K562 (cell line): Measurements from ENCODE around the gene UFC1. TPM values are rescaled to one million over a fixed set of nuclear protein-coding genes. Genes with fewer than 3 reads are reported as not detected.
A peak's percentile ranks its signal among the peaks of the same experiment; 100 is the strongest.

ENCODE experiments used
- ATAC-seq: fragments of 200-7000 bp; cut with Tn5 transposase; 3 replicates; pipeline ENCODE4 v1.9.1; 2020; ENCODE audit warnings: moderate library complexity
- BruUV-seq: library from RNA; stranded (reverse); fragments of 400-500 nt; replicated peaks from 2 replicates; lab custom pipeline; 2021; lab: Mats Ljungman, UMichigan
- CTCF ChIA-PET: fragments of 300-600 bp; formaldehyde crosslinking; extraction: SDS; loops from one replicate; lab custom pipeline; 2021; ENCODE audit warnings: low intra/inter-chr PET ratio; lab: Yijun Ruan, JAX
- POLR2A ChIA-PET: fragments of 300-600, 350-650 bp; sonication (Branson Sonifier 250); formaldehyde crosslinking; extraction: SDS; loops from one replicate; lab custom pipeline; 2021; ENCODE audit warnings: antibody characterized with exemption, inconsistent platforms; lab: Yijun Ruan, JAX
- DNase-seq, 4 experiments: peaks; one replicate each; pipeline versions ENCODE4 v3.0.0 to v3.0.0-alpha.2; 2011 to 2018; ENCODE audit warnings: low spot score in 3 of 4, mixed read lengths in 3 of 4; ENCODE audit errors: extremely low read depth in 1 of 4
- FAIRE-seq: peaks from 2 replicates; lab custom pipeline; 2011; peaks lifted over from hg19 to GRCh38; lab: Jason Lieb, UNC
- H2AFZ ChIP-seq: 2 replicates; pipeline ENCODE4 v1.6.0; 2011; ENCODE audit warnings: low read depth, low read length, control low read depth, inconsistent platforms
- H3K27ac ChIP-seq: fragments of 200-600 bp; 3 replicates; pipeline ENCODE4 v1.8.0; 2011; ENCODE audit warnings: low read depth, mild to moderate bottlenecking, control low read depth, inconsistent platforms, low read length, moderate library complexity, mixed read lengths; ENCODE audit errors: extremely low read depth
- H3K27me3 ChIP-seq, 2 experiments: fragments of 300-600 bp in 1 of 2; 2 replicates in 1 of 2; 3 replicates in 1 of 2; pipeline versions ENCODE4 v1.6.0 to v1.8.0; 2011; ENCODE audit warnings: inconsistent platforms in 2 of 2, low read length in 2 of 2, mild to moderate bottlenecking in 1 of 2, mixed read lengths in 1 of 2, moderate library complexity in 1 of 2; ENCODE audit not compliant: control insufficient read depth in 2 of 2, insufficient read depth in 2 of 2
- H3K36me3 ChIP-seq: fragments of 300-600 bp; 3 replicates; pipeline ENCODE4 v1.8.0; 2011; ENCODE audit warnings: mild to moderate bottlenecking, low read length, inconsistent platforms; ENCODE audit not compliant: control insufficient read depth, insufficient read depth
- H3K4me1 ChIP-seq, 2 experiments: fragments of 200-600 bp in 1 of 2; replicated peaks in 1 of 2; 2 replicates in 1 of 2; 3 replicates in 1 of 2; pipeline versions ENCODE4 v1.5.1 to v1.8.0; 2011; ENCODE audit warnings: inconsistent platforms in 2 of 2, low read length in 2 of 2, mild to moderate bottlenecking in 1 of 2, mixed read lengths in 1 of 2, moderate library complexity in 1 of 2; ENCODE audit not compliant: control insufficient read depth in 2 of 2, insufficient read depth in 2 of 2
- H3K4me2 ChIP-seq: 2 replicates; pipeline ENCODE4 v1.6.1; 2011; ENCODE audit warnings: low read length, control low read depth, inconsistent platforms, mixed read lengths; ENCODE audit not compliant: insufficient read depth
- H3K4me3 ChIP-seq: fragments of 200-600 bp; sonication (generic), shearing (Covaris generic); 2 replicates; pipeline ENCODE4 v1.5.1; 2016; ENCODE audit warnings: control low read depth, inconsistent platforms
- H3K79me2 ChIP-seq: fragments of 200-600 bp; 3 replicates; pipeline ENCODE4 v1.8.0; 2011; ENCODE audit warnings: low read length, inconsistent platforms; ENCODE audit not compliant: control insufficient read depth, insufficient read depth
- H3K9ac ChIP-seq, 2 experiments: 2 replicates each; pipeline versions ENCODE4 v1.6.0 to v1.6.1; 2011; ENCODE audit warnings: low read depth in 2 of 2, low read length in 2 of 2, control low read depth in 1 of 2, inconsistent platforms in 1 of 2, mild to moderate bottlenecking in 1 of 2, mixed read lengths in 1 of 2; ENCODE audit not compliant: insufficient read depth in 1 of 2
- H3K9me1 ChIP-seq: one replicate; pipeline ENCODE4 v1.6.0; 2011; ENCODE audit warnings: inconsistent platforms, mild to moderate bottlenecking, low read length, moderate library complexity; ENCODE audit not compliant: control insufficient read depth, insufficient read depth
- H3K9me3 ChIP-seq: replicated peaks from 2 replicates; pipeline ENCODE4 v1.5.1; 2011; ENCODE audit warnings: low read depth, low read length, inconsistent platforms; ENCODE audit not compliant: control insufficient read depth, insufficient read depth
- H4K20me1 ChIP-seq: replicated peaks from 2 replicates; pipeline ENCODE4 v1.6.1; 2011; ENCODE audit warnings: low read length, inconsistent platforms, mixed read lengths; ENCODE audit not compliant: control insufficient read depth, insufficient read depth
- BRF1 ChIP-seq: IDR thresholded peaks from 3 replicates; pipeline ENCODE4 v1.6.1; 2011; ENCODE audit warnings: borderline replicate concordance, mild to moderate bottlenecking; ENCODE audit not compliant: insufficient read length; ENCODE audit errors: extremely low read depth
- DDX20 ChIP-seq: fragments of 450-650 bp; IDR thresholded peaks from 2 replicates; pipeline ENCODE4 v1.6.1; 2016; ENCODE audit warnings: missing genetic modification characterization, low read depth, mild to moderate bottlenecking, missing compliant biosample characterization, moderate library complexity
- LARP7 ChIP-seq: fragments of 450-650 bp; IDR thresholded peaks from 2 replicates; pipeline ENCODE4 v1.6.1; 2016
- MECOM ChIP-seq: fragments of 250-450 bp; sonication (Bioruptor Pico); IDR thresholded peaks from 2 replicates; pipeline ENCODE4 v1.8.0; 2022; ENCODE audit warnings: inconsistent platforms
- PHF8 ChIP-seq: fragments of 200-600 bp; sonication (generic); IDR thresholded peaks from 2 replicates; pipeline ENCODE4 v1.6.1; 2012; ENCODE audit warnings: mixed run types, mild to moderate bottlenecking, inconsistent platforms, low read length, moderate library complexity, borderline replicate concordance
- POLR2AphosphoS2 ChIP-seq: IDR thresholded peaks from 2 replicates; pipeline ENCODE4 v1.6.1; 2012; ENCODE audit warnings: low read length, improper control_type of control experiment
- RBFOX2 ChIP-seq: fragments of 200-400 bp; formaldehyde crosslinking; IDR thresholded peaks from 2 replicates; pipeline ENCODE4 v1.6.1; 2017; ENCODE audit warnings: low read depth, mild to moderate bottlenecking, low read length, moderate library complexity
- SAFB ChIP-seq: fragments of 200-400 bp; formaldehyde crosslinking; IDR thresholded peaks from 2 replicates; pipeline ENCODE4 v1.6.1; 2017; ENCODE audit warnings: low read depth, low read length, borderline replicate concordance
- SIRT6 ChIP-seq: IDR thresholded peaks from one replicate; pipeline ENCODE4 v1.6.1; 2012; ENCODE audit warnings: low read depth, mild to moderate bottlenecking, control low read depth, inconsistent platforms, low read length, moderate library complexity
- SOX6 ChIP-seq: fragments of 450-650 bp; IDR thresholded peaks from 2 replicates; pipeline ENCODE4 v1.6.1; 2014; ENCODE audit warnings: mild to moderate bottlenecking
- YY1 ChIP-seq, 3 experiments: IDR thresholded peaks; 2 replicates each; pipeline ENCODE4 v1.6.1; 2011; ENCODE audit warnings: low read length in 2 of 3, mild to moderate bottlenecking in 2 of 3, moderate library complexity in 2 of 3, borderline replicate concordance in 1 of 3, control low read depth in 1 of 3, low read depth in 1 of 3; ENCODE audit not compliant: insufficient read depth in 3 of 3, insufficient replicate concordance in 2 of 3, control insufficient read depth in 1 of 3, insufficient read length in 1 of 3; ENCODE audit errors: extremely low read depth in 1 of 3
- ZFX ChIP-seq: sonication (generic); formaldehyde crosslinking; IDR thresholded peaks from 2 replicates; pipeline ENCODE4 v1.8.0; 2022; ENCODE audit warnings: mild to moderate bottlenecking, missing genetic modification reagents, moderate library complexity
- WGBS: fragments of 100-300 bp; shearing (Covaris generic); methylation state at CpG from one replicate; pipeline ENCODE4 v1.1.6; 2016; ENCODE audit warnings: low coverage, mixed read lengths; ENCODE audit not compliant: insufficient coverage; ENCODE audit errors: missing lambda C conversion rate; 5-methylcytosine and 5-hydroxymethylcytosine counted together
- in situ Hi-C: fragments of 300-500 bp; cut with MboI; formaldehyde crosslinking; loops from 4 replicates; pipeline ENCODE4 v1.15.0; 2018; ENCODE audit warnings: inconsistent platforms, mixed read lengths
- intact Hi-C: fragments of 100-400 bp; cut with micrococcal nuclease; formaldehyde crosslinking; loops from 2 replicates; pipeline ENCODE4 v1.14.2; 2022
- polyA plus RNA-seq, 8 experiments: library from polyadenylated mRNA; depleted of rRNA in 4 of 8; stranded (reverse) in 5 of 8; unstranded in 3 of 8; fragments of >200 nt; fragmentation: Nextera tagmentation in 2 of 8; fragmentation: Illumina TruSeq in 1 of 8; extraction: Ambion mirVana in 2 of 8; extraction: Trizol in 1 of 8; gene quantifications; 2 replicates each; pipeline versions ENCODE4 v1.2.1 to v1.2.3, GENCODE V29; 2011 to 2014; ENCODE audit warnings: inconsistent platforms in 1 of 8, missing spikeins in 1 of 8
- total RNA-seq, 7 experiments: library from RNA; depleted of rRNA in 6 of 7; stranded (reverse); fragments of >200 nt in 6 of 7; fragmentation: Illumina TruSeq in 2 of 7; extraction: Trizol in 2 of 7; gene quantifications; 2 replicates each; pipeline versions ENCODE4 v1.2.1 to v1.2.3, GENCODE V29; 2011 to 2021; ENCODE audit warnings: low replicate concordance in 1 of 7
- TF ChIP-seq, protein P1 (sequence below): sonication (generic); formaldehyde crosslinking; IDR thresholded peaks from 2 replicates; pipeline ENCODE4 v1.8.0; 2022; ENCODE audit warnings: missing genetic modification reagents, mild to moderate bottlenecking, moderate library complexity, borderline replicate concordance
- TF ChIP-seq, protein P2 (sequence below): fragments of 200-800 bp; sonication (Bioruptor generic); IDR thresholded peaks from 2 replicates; pipeline ENCODE4 v1.6.1; 2017; ENCODE audit warnings: missing genetic modification characterization, missing compliant biosample characterization
- TF ChIP-seq, protein P3 (sequence below): sonication (generic); formaldehyde crosslinking; IDR thresholded peaks from 2 replicates; pipeline ENCODE4 v1.8.1; 2023; ENCODE audit warnings: mild to moderate bottlenecking, missing genetic modification reagents

UFC1 gene
- total and polyA plus RNA-seq, 9 of the 15 experiments (the other 6 are each of a cell fraction or from before 2014, with no cell fraction given) = 92.8 to 220 (median 161) TPM

DNA sequence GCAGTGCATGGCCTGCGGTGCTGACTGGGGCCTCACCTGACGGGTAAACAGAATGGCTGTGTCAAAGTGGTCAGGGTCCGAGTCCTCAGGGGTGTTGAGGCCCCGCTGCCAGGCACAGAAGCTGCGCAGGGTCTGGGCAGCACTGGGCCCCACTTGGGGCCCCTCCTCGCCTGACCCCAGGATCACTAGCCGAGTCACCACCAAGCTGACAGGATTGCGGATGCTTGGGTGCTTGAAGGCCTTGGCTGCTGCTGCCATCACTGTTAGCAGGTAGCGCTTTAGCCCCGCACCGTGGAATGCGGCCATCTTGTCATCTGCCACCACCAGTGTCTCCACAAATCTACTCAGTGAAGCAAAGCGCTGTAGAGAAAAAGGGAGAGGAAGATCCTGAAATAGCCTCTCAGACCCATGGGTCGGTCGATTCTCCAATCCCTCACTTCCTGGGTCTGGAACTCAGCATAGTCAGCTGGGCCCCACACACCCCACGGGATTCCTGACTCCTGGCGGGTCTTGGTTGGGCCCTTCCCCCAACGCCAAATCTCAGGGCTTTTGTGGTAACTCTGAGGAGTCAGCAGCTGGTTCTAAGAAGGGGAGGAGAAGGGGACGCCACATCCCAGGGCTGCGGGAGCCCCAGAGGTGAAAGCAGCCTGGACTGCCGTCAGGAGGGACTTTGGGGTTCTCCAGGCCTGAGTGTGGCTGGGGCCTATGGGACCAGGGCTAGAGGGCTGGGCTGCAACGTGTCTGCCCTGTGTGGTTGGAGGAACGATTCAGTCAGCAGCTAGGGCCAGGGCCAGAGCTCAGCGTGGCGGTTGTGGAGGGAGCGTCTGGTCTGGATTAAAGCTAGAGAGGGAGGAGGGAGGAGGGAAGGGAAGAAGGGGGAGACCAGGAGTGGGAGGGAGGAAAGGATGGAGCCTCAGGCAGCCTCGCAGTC is 43.0 kb downstream of the UFC1 start:
- FAIRE-seq (no peak), ATAC-seq (no peak), DNase-seq (no peak)
- no TSS peak for BruUV-seq
- H3K4me1 ChIP-seq = peaks cover 59 to 64% of the 10 kb centered on the region in 2 experiments
- POLR2A ChIA-PET = no interaction called here
- H3K9me1 ChIP-seq = no peaks in the 10 kb centered on the region
- in situ Hi-C loops = no loop called here
- peak overlapping the region; percentile 16; the same call in 1 of the 3 replicates for H3K27ac ChIP-seq
- H3K9me3 ChIP-seq = no peaks in the 10 kb centered on the region
- no peaks in the 10 kb centered on the region for H3K27me3 ChIP-seq
- H3K4me2 ChIP-seq = 0 out of 2 replicates have a peak overlapping the region, but pooled peaks have one; percentile 12
- peak overlapping the region in 1 of 2 experiments; percentile 85; a peak in 2 of 4 replicates for H3K9ac ChIP-seq
- CTCF ChIA-PET = interaction anchor here (0.5 kb wide), 1 partner anchor 177 kb away, joined by 3 read pairs; no protein-coding TSS in a partner anchor
- no peaks in the 10 kb centered on the region for H4K20me1 ChIP-seq
- peaks cover under 1% of the 10 kb centered on the region; the same call in 1 of the 3 replicates for H3K79me2 ChIP-seq
- intact Hi-C loops = no loop called here
- H3K4me3 ChIP-seq = no peak overlapping the region
- H3K36me3 ChIP-seq = no peaks in the 10 kb centered on the region
- WGBS = 68% methylated on average over 23 of the region's 27 CpGs
- H2AFZ ChIP-seq = peak overlapping the region; percentile 81
- TF ChIP-seq RBFOX2 (peak; percentile 23; the same call in 1 of the 2 replicates), PHF8 (peak; percentile 14; the same call in 1 of the 2 replicates), MECOM (CRISPR knock-in tag) (no peak), SAFB (no peak), BRF1 (no peak), LARP7 (no peak), SIRT6 (no peak), SOX6 (no peak), POLR2AphosphoS2 (no peak), DDX20 (no peak), ZFX (CRISPR knock-in tag) (peak; percentile 56), YY1 (IDR thresholded peaks at IDR 0.05; ENCODE audit: borderline replicate concordance in 1 of 3, control insufficient read depth in 1 of 3, extremely low read depth in 1 of 3, insufficient read depth in 3 of 3, insufficient read length in 1 of 3, insufficient replicate concordance in 2 of 3, low read depth in 1 of 3, low read length in 2 of 3) (peak in 1 of 3 experiments; percentile 44)
- TF ChIP-seq, protein P1, sequence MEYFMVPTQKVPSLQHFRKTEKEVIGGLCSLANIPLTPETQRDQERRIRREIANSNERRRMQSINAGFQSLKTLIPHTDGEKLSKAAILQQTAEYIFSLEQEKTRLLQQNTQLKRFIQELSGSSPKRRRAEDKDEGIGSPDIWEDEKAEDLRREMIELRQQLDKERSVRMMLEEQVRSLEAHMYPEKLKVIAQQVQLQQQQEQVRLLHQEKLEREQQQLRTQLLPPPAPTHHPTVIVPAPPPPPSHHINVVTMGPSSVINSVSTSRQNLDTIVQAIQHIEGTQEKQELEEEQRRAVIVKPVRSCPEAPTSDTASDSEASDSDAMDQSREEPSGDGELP (CRISPR knock-in tag) = peak; percentile 59; the same call in 1 of the 2 replicates
- TF ChIP-seq, protein P2, sequence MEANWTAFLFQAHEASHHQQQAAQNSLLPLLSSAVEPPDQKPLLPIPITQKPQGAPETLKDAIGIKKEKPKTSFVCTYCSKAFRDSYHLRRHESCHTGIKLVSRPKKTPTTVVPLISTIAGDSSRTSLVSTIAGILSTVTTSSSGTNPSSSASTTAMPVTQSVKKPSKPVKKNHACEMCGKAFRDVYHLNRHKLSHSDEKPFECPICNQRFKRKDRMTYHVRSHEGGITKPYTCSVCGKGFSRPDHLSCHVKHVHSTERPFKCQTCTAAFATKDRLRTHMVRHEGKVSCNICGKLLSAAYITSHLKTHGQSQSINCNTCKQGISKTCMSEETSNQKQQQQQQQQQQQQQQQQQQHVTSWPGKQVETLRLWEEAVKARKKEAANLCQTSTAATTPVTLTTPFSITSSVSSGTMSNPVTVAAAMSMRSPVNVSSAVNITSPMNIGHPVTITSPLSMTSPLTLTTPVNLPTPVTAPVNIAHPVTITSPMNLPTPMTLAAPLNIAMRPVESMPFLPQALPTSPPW (CRISPR knock-in tag) = 0 out of 2 replicates have a peak, but pooled peaks have one; percentile 8
- TF ChIP-seq, protein P3, sequence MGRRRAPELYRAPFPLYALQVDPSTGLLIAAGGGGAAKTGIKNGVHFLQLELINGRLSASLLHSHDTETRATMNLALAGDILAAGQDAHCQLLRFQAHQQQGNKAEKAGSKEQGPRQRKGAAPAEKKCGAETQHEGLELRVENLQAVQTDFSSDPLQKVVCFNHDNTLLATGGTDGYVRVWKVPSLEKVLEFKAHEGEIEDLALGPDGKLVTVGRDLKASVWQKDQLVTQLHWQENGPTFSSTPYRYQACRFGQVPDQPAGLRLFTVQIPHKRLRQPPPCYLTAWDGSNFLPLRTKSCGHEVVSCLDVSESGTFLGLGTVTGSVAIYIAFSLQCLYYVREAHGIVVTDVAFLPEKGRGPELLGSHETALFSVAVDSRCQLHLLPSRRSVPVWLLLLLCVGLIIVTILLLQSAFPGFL (CRISPR knock-in tag) = no peak
